ENCODE measurements around the gene SS18L1.

The SS18L1 gene

GRCh38 chr20:62175711-62176110 is 32.1 kb downstream of the SS18L1 start:
- DNase-seq: no peak

GRCh38 chr20:62176866-62177265 is 33.3 kb downstream of the SS18L1 start:
- DNase-seq: no peak

- DNase-seq: no peak
Measured at GRCh38 chr20:62177307-62177706, 33.7 kb downstream of the SS18L1 start.

GRCh38 chr20:62178316-62179161 is 35.0 kb downstream of the SS18L1 start:
- DNase-seq: no peak

GRCh38 chr20:62179162-62179504 is 35.6 kb downstream of the SS18L1 start:
- no peak for DNase-seq

GRCh38 chr20:62181808-62182207 is 38.2 kb downstream of the SS18L1 start:
- no peak for DNase-seq

- peak; percentile 80 for DNase-seq
Measured at GRCh38 chr20:62182469-62183425, 39.2 kb downstream of the SS18L1 start, which contains the start of gene MTG2. Gene MTG2, plus strand, starts transcription at chr20:62183028. Its CDS starts 10,393 bp downstream, at chr20:62193421.

GRCh38 chr20:62183426-62184142 is 40.0 kb downstream of the SS18L1 start:
- DNase-seq: no peak

- DNase-seq: no peak
Measured at GRCh38 chr20:62186096-62186426, 42.5 kb downstream of the SS18L1 start.

GRCh38 chr20:62186887-62187866 is 43.6 kb downstream of the SS18L1 start:
- no peak for DNase-seq

- no peak for DNase-seq
Measured at GRCh38 chr20:62190639-62191411, 47.3 kb downstream of the SS18L1 start.

- DNase-seq: no peak
Measured at GRCh38 chr20:62191781-62192559, 48.4 kb downstream of the SS18L1 start.

- DNase-seq: no peak
Measured at GRCh38 chr20:62192635-62193034, 49.1 kb downstream of the SS18L1 start.

GRCh38 chr20:62193079-62194025 is 49.8 kb downstream of the SS18L1 start:
- no peak for DNase-seq

GRCh38 chr20:62195075-62195405 is 51.5 kb downstream of the SS18L1 start:
- DNase-seq: no peak

GRCh38 chr20:62195736-62196135 is 52.2 kb downstream of the SS18L1 start:
- no peak for DNase-seq

GRCh38 chr20:62196286-62196685 is 52.7 kb downstream of the SS18L1 start:
- no peak for DNase-seq

GRCh38 chr20:62197311-62197710 is 53.7 kb downstream of the SS18L1 start:
- DNase-seq: no peak

GRCh38 chr20:62197801-62198200 is 54.2 kb downstream of the SS18L1 start:
- no peak for DNase-seq

Data from NCI-H1694 treated with DMSO at 0.1 percent for 48 hours (cell line).